Psoas muscle (tissue), 8 donors: Measurements from ENCODE around the gene USF2. TPM values are rescaled to one million over a fixed set of nuclear protein-coding genes. Genes with fewer than 3 reads are reported as not detected.

ENCODE experiments used
- ATAC-seq, 4 donors: fragments of 200-7000 bp; cut with Tn5 transposase; one replicate each; pipeline ENCODE4 v1.9.1; 2020; ENCODE audit warnings: moderate library complexity in 3 of 4, mild to moderate bottlenecking in 2 of 4
- DNase-seq, 2 donors: peaks; one replicate each; pipeline ENCODE4 v3.0.0-alpha.2; 2020
- H3K27ac ChIP-seq: fragments of 200-600 bp; one replicate; pipeline ENCODE4 v1.8.0; 2022
- H3K27me3 ChIP-seq, 3 donors: fragments of 200-600 bp in 1 of 3; one replicate each; pipeline versions ENCODE4 v1.6.1 to v1.8.0; 2013 to 2022; ENCODE audit warnings: low read length in 2 of 3, mild to moderate bottlenecking in 2 of 3, moderate library complexity in 1 of 3; ENCODE audit not compliant: insufficient read depth in 3 of 3
- H3K36me3 ChIP-seq, 2 donors: fragments of 200-600 bp in 1 of 2; one replicate each; pipeline versions ENCODE4 v1.6.1 to v1.8.0; 2013 to 2022; ENCODE audit warnings: low read depth in 1 of 2, mild to moderate bottlenecking in 1 of 2, moderate library complexity in 1 of 2; ENCODE audit not compliant: insufficient read depth in 1 of 2
- H3K4me1 ChIP-seq: fragments of 200-600 bp; one replicate; pipeline ENCODE4 v1.8.0; 2022
- H3K4me3 ChIP-seq: fragments of 200-600 bp; one replicate; pipeline ENCODE4 v1.8.0; 2022; ENCODE audit warnings: mild to moderate bottlenecking
- H3K9me3 ChIP-seq: fragments of 200-600 bp; one replicate; pipeline ENCODE4 v1.8.0; 2022
- CTCF ChIP-seq: fragments of 200-600 bp; IDR thresholded peaks from one replicate; pipeline ENCODE4 v1.8.0; 2022; ENCODE audit warnings: antibody characterized with exemption
- WGBS, 3 donors: extraction: QIAGEN DNeasy Blood & Tissue Kit; methylation state at CpG; one replicate each; pipeline versions ENCODE4 v1.1.6 to v1.1.7; 2013; 5-methylcytosine and 5-hydroxymethylcytosine counted together
- intact Hi-C, 2 donors: fragments of 100-400 bp; cut with DNase I; formaldehyde crosslinking; loops; one replicate each; pipeline versions ENCODE4 v1.11.0 to v1.14.2; 2022
- polyA plus RNA-seq, 3 donors: library from polyadenylated mRNA; stranded (reverse); fragments of 200-250 nt; gene quantifications; one replicate each; pipeline ENCODE4 v1.2.3, GENCODE V29; 2013
- total RNA-seq, 4 donors: library from RNA; stranded (reverse); fragmentation: NEBNext Ultra II Directional in 2 of 4; extraction: Animal tissue kit (Norgen Biotek cat#: 25700) in 2 of 4; gene quantifications; one replicate each; pipeline versions ENCODE4 v1.2.1 to v1.2.4, GENCODE V29; 2021 to 2023
- donor health status: healthy with polysubstance abuse.
- donor health status: DM: no; HTN: no; CAD: no; lungs with moderate emphysema.
- donor health status: Bipolar disorder and iron deficiency.
- donor health status: healthy.
- donor health status: DM: yes; HTN: yes; CAD: no.
- donor health status: DM: no; HTN: no; CAD: no.
- donor health status: DM: no; HTN: no; CAD: no.
- donor health status: DM: yes; HTN: yes; CAD: no.

Gene USF2
- total and polyA plus RNA-seq, 7 donors, result 94.4 to 196 (median 179) TPM

- no peaks in the 10 kb centered on the region for H3K9me3 ChIP-seq
- intact Hi-C loops, result no loop called here
Measured at GRCh38 chr19:35294328-35294727, 25.6 kb downstream of the USF2 start.

DNA sequence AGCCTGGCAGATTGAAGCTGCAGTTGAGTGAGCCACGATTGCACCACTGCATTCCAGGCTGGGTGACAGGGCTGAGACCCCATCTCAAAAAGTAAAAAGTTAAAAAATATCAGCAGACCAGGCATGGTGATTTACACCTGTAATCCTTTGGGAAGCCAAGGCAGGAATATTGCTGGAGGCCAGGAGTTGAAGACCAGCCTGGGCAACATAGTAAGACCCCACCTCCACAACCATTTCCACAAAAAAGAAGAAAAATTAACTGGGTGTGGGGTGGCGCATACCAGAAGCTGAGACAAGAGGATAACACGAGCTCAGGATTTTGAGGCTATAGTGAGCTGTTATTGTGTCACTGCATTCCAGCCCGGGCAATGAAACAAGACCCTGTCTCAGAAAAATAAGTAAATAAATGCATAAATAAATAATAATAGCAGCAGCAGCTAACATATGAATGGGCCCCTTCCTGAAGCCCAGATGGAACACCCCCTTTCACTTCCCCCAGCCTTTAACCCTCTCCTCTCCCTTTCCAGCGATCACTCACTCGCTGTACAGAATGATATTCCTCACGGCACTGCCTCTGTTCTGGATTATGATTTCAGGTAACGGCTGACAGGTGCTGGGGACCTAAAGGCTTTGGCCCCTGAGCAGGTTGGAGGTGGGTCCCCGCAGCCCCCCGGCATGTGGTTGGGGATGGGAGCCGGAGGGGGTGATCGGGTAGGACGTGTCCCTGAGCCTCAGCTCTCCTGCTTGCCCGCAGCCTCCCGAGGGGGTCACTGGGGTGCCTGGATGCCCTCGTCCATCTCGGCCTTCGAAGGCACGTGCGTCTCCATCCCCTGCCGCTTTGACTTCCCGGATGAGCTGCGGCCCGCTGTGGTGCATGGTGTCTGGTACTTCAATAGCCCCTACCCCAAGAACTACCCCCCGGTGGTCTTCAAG lies 26.4 kb downstream of the USF2 start:
- no peak for TF ChIP-seq CTCF
- 45 to 50% (median 46%) methylated on average over 19 to 25 of the region's 25 CpGs for WGBS, 3 donors
- no peaks in the 10 kb centered on the region for H3K9me3 ChIP-seq
- intact Hi-C loops, result no loop called here
- DNase-seq, result no peak
- H3K27ac ChIP-seq, result no peak overlapping the region
- no peak overlapping the region for H3K4me3 ChIP-seq
- H3K4me1 ChIP-seq, result no peaks in the 10 kb centered on the region
- no peaks in the 10 kb centered on the region for H3K36me3 ChIP-seq
- no peak for ATAC-seq
- peaks cover 0 to 21% (median 4%) of the 10 kb centered on the region in 3 donors for H3K27me3 ChIP-seq

More at GRCh38 chr19:35294328-35294727, 25.6 kb downstream of the USF2 start:
- DNase-seq, result no peak
- no peak overlapping the region for H3K27ac ChIP-seq
- TF ChIP-seq CTCF, result no peak
- WGBS, 3 donors, result 63 to 70% (median 67%) methylated on average over 3 of the region's 3 CpGs
- H3K27me3 ChIP-seq, result peaks cover 0 to 19% (median 4%) of the 10 kb centered on the region in 3 donors
- H3K4me1 ChIP-seq, result no peaks in the 10 kb centered on the region
- no peak overlapping the region for H3K4me3 ChIP-seq
- no peaks in the 10 kb centered on the region for H3K36me3 ChIP-seq
- ATAC-seq, result no peak

DNA sequence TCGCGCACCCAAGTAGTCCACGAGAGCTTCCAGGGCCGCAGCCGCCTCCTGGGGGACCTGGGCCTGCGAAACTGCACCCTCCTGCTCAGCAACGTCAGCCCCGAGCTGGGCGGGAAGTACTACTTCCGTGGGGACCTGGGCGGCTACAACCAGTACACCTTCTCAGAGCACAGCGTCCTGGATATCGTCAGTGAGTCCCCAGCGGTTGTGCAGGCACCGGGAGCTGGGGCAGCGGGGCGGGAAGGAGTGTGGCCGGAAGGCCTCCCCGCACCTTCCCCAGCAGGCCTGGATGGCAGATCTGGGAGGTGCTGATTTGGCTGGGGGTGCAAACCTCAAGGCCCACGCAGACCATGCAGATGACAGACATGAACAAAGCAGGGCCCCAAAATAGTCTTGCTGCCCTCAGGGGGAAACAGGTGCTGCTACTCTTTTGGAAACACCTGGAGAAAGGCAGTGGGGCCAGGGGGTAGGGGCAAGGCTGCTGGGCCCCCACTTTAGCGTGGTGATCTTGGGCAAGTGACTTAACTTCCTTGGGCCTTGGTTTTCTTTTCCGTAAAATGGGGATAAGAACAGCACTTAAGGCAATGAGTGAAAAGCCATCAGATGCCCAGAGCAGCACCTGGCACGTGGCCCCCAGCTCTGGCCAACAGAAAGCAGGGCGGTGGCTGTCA lies 27.2 kb downstream of the USF2 start:
- intact Hi-C loops, result no loop called here
- H3K36me3 ChIP-seq, result no peaks in the 10 kb centered on the region
- H3K4me3 ChIP-seq, result no peak overlapping the region
- TF ChIP-seq CTCF, result no peak
- no peak for ATAC-seq
- H3K4me1 ChIP-seq, result no peaks in the 10 kb centered on the region
- no peak overlapping the region for H3K27ac ChIP-seq
- peaks cover 0 to 29% (median 7%) of the 10 kb centered on the region in 3 donors for H3K27me3 ChIP-seq
- no peaks in the 10 kb centered on the region for H3K9me3 ChIP-seq
- no peak for DNase-seq
- WGBS, 3 donors, result 37 to 41% (median 40%) methylated on average over 24 of the region's 24 CpGs

DNA sequence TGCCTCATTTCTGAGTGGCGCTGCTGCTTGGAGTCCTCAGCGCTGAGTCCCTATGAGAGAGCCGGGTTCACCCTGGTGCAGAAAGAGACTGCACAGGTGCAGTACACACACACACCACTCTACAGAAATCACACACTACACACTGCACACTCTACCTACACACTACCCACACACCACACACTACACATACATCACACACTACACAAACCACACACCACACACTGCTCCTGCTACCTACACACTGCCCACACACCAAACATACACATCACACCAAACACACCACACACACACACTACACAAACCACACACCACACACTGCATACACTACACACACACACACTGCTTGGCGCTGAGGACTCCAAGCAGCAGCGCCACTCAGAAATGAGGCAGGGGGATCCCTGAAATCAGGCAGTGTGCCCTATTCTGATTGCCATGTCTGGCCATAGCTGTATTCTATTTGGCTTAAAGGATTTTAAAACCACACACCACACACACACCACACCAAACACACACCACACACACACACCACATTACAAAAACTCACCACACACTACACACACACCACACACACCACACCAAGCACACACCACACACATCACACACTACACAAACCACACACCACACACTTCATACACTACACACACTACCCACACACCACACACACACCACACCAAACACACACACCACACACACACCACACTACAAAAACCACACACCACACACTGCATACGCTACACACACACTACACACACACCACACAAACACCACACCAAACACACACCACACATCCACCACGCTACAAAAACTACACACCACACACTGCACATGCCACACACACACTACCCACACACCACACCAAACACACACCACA lies 28.1 kb downstream of the USF2 start:
- H3K36me3 ChIP-seq, result no peaks in the 10 kb centered on the region
- DNase-seq (no peak), ATAC-seq (no peak)
- no peaks in the 10 kb centered on the region for H3K9me3 ChIP-seq
- no peaks in the 10 kb centered on the region for H3K4me1 ChIP-seq
- no peak for TF ChIP-seq CTCF
- H3K27ac ChIP-seq, result no peak overlapping the region
- intact Hi-C loops, result no loop called here
- no peak overlapping the region for H3K4me3 ChIP-seq
- 82 to 88% (median 85%) methylated on average over 7 of the region's 7 CpGs for WGBS, 3 donors
- H3K27me3 ChIP-seq, result peaks cover 0 to 36% (median 7%) of the 10 kb centered on the region in 3 donors
